OCI-LY3 (cell line): ENCODE results near the gene POC1B.

Experiments
- H2AFZ ChIP-seq: fragments of 200-600, 300-600 bp; shearing (Covaris generic); 2 replicates; pipeline ENCODE4 v1.6.0; 2014; ENCODE audit warnings: antibody characterized with exemption, low read depth, low read length
- H3K27ac ChIP-seq: fragments of 200-600, 300-600 bp; sonication (generic); 2 replicates; pipeline ENCODE4 v1.5.1; 2014; ENCODE audit warnings: mild to moderate bottlenecking, low read length, moderate library complexity, mixed read lengths
- H3K27me3 ChIP-seq: fragments of 200-600, 300-600 bp; sonication (generic); 2 replicates; pipeline ENCODE4 v1.6.1; 2014; ENCODE audit warnings: low read depth, low read length, mixed read lengths
- H3K36me3 ChIP-seq: fragments of 200-600, 300-600 bp; sonication (generic); replicated peaks from 2 replicates; pipeline ENCODE3; 2014; ENCODE audit warnings: low read depth, low read length, mixed read lengths
- H3K4me1 ChIP-seq: fragments of 300-600, 200-600 bp; sonication (generic); 2 replicates; pipeline ENCODE4 v1.6.1; 2014; ENCODE audit warnings: low read length, mixed read lengths
- H3K4me2 ChIP-seq: fragments of 200-600, 300-600 bp; sonication (generic); 2 replicates; pipeline ENCODE4 v1.6.1; 2014; ENCODE audit warnings: low read length, mixed read lengths
- H3K4me3 ChIP-seq: fragments of 300-600, 200-600 bp; sonication (generic); 2 replicates; pipeline ENCODE4 v1.5.1; 2014; ENCODE audit warnings: antibody characterized with exemption, mild to moderate bottlenecking, low read length, moderate library complexity
- H3K79me2 ChIP-seq: fragments of 300-600, 200-600 bp; shearing (Covaris generic); 2 replicates; pipeline ENCODE4 v1.6.1; 2014; ENCODE audit warnings: mild to moderate bottlenecking, low read length, mixed read lengths
- H3K9ac ChIP-seq: fragments of 300-600, 200-600 bp; shearing (Covaris generic); 2 replicates; pipeline ENCODE4 v1.6.0; 2014; ENCODE audit warnings: mild to moderate bottlenecking, low read length, moderate library complexity
- H3K9me3 ChIP-seq: fragments of 200-600, 300-600 bp; shearing (Covaris generic); 2 replicates; pipeline ENCODE4 v1.6.1; 2014; ENCODE audit warnings: low read length, mixed read lengths; ENCODE audit not compliant: insufficient read depth
- H4K20me1 ChIP-seq: fragments of 200-600, 300-600 bp; sonication (generic); 2 replicates; pipeline ENCODE4 v1.6.1; 2016; ENCODE audit warnings: low read length, mixed read lengths; ENCODE audit not compliant: insufficient read depth
- CTCF ChIP-seq: fragments of 200-600, 300-600 bp; sonication (generic); IDR thresholded peaks from 2 replicates; pipeline ENCODE4 v1.5.1; 2014; ENCODE audit warnings: antibody characterized with exemption, low read length, low read depth
- EZH2phosphoT487 ChIP-seq: fragments of 200-600 bp; shearing (Covaris generic); IDR thresholded peaks from 2 replicates; pipeline ENCODE4 v1.6.1; 2018; ENCODE audit warnings: antibody characterized with exemption, mixed run types, low read depth

Gene POC1B

GRCh38 chr12:89497005-89497404, 28.8 kb downstream of the POC1B start:
- Histone ChIP-seq H3K9me3 (no peaks in the 10 kb centered on the region), H3K4me3 (no peak overlapping the region), H3K4me1 (no peaks in the 10 kb centered on the region), H3K79me2 (no peaks in the 10 kb centered on the region), H3K27ac (no peak overlapping the region), H3K36me3 (no peaks in the 10 kb centered on the region), H3K4me2 (no peak overlapping the region), H3K27me3 (no peaks in the 10 kb centered on the region), H3K9ac (no peak overlapping the region), H2AFZ (no peak overlapping the region), H4K20me1 (no peaks in the 10 kb centered on the region)
- no peak for TF ChIP-seq CTCF
- TF ChIP-seq EZH2phosphoT487, result no peak

- Histone ChIP-seq H3K4me3 (no peak overlapping the region), H3K4me2 (no peak overlapping the region)
Observed at GRCh38 chr12:89494411-89495231, 31.2 kb downstream of the POC1B start.

GRCh38 chr12:89493670-89494302, 32.1 kb downstream of the POC1B start:
- Histone ChIP-seq H3K79me2 (no peaks in the 10 kb centered on the region), H3K9me3 (no peaks in the 10 kb centered on the region), H3K9ac (no peak overlapping the region), H4K20me1 (no peaks in the 10 kb centered on the region), H3K36me3 (no peaks in the 10 kb centered on the region), H3K4me1 (no peaks in the 10 kb centered on the region), H3K4me2 (no peak overlapping the region), H3K27ac (no peak overlapping the region), H2AFZ (no peak overlapping the region), H3K27me3 (no peaks in the 10 kb centered on the region), H3K4me3 (no peak overlapping the region)
- TF ChIP-seq CTCF (no peak), EZH2phosphoT487 (no peak)

More at GRCh38 chr12:89494411-89495231, 31.2 kb downstream of the POC1B start:
- Histone ChIP-seq H3K4me1 (no peaks in the 10 kb centered on the region), H3K9ac (no peak overlapping the region), H2AFZ (no peak overlapping the region), H3K36me3 (no peaks in the 10 kb centered on the region), H3K79me2 (no peaks in the 10 kb centered on the region), H3K27me3 (no peaks in the 10 kb centered on the region), H3K27ac (no peak overlapping the region), H3K9me3 (no peaks in the 10 kb centered on the region), H4K20me1 (no peaks in the 10 kb centered on the region)
- TF ChIP-seq EZH2phosphoT487, result no peak
- TF ChIP-seq CTCF, result no peak

- no peak overlapping the region for H3K4me2 ChIP-seq
- no peak overlapping the region for H3K9ac ChIP-seq
- H3K27ac ChIP-seq, result no peak overlapping the region
- no peaks in the 10 kb centered on the region for H3K79me2 ChIP-seq
- no peak overlapping the region for H2AFZ ChIP-seq
- H4K20me1 ChIP-seq, result no peaks in the 10 kb centered on the region
- H3K9me3 ChIP-seq, result no peaks in the 10 kb centered on the region
- no peaks in the 10 kb centered on the region for H3K27me3 ChIP-seq
- H3K4me1 ChIP-seq, result no peaks in the 10 kb centered on the region
- no peak overlapping the region for H3K4me3 ChIP-seq
- no peaks in the 10 kb centered on the region for H3K36me3 ChIP-seq
- TF ChIP-seq EZH2phosphoT487, result no peak
- TF ChIP-seq CTCF, result no peak
Observed at GRCh38 chr12:89492883-89493282, 33.0 kb downstream of the POC1B start.
